GM12873 (cell line): Measurements from ENCODE around the gene TRPM3.

Experiments used
- TF ChIP-seq, protein P1 (sequence below): IDR thresholded peaks from 2 replicates; pipeline ENCODE4 v1.5.1; 2012; ENCODE audit warnings: low read depth, mild to moderate bottlenecking, moderate library complexity, low read length, control low read depth; ENCODE audit not compliant: insufficient read depth; ENCODE audit errors: missing control alignments

Gene TRPM3

DNA sequence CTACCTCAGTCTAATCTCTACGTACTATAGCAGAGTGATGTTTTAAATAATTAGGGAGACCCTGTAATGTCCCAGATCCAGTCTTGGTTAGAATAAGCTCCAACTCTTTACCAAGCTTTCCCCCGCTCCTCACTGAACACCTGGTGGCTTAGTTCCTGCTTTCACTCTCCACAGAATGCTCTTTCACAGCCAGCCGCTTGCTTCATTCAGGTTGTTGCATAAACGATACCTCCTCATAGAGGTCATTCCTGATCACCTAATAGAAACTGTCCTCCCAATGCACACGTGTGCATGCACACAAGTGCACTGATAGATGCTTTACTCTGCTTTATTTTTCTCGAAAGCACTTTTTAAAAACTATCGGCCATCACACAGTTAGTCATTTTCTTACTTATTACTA is 298.1 kb downstream of the TRPM3 start:
- TF ChIP-seq, protein P1, sequence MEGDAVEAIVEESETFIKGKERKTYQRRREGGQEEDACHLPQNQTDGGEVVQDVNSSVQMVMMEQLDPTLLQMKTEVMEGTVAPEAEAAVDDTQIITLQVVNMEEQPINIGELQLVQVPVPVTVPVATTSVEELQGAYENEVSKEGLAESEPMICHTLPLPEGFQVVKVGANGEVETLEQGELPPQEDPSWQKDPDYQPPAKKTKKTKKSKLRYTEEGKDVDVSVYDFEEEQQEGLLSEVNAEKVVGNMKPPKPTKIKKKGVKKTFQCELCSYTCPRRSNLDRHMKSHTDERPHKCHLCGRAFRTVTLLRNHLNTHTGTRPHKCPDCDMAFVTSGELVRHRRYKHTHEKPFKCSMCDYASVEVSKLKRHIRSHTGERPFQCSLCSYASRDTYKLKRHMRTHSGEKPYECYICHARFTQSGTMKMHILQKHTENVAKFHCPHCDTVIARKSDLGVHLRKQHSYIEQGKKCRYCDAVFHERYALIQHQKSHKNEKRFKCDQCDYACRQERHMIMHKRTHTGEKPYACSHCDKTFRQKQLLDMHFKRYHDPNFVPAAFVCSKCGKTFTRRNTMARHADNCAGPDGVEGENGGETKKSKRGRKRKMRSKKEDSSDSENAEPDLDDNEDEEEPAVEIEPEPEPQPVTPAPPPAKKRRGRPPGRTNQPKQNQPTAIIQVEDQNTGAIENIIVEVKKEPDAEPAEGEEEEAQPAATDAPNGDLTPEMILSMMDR = no peak

DNA sequence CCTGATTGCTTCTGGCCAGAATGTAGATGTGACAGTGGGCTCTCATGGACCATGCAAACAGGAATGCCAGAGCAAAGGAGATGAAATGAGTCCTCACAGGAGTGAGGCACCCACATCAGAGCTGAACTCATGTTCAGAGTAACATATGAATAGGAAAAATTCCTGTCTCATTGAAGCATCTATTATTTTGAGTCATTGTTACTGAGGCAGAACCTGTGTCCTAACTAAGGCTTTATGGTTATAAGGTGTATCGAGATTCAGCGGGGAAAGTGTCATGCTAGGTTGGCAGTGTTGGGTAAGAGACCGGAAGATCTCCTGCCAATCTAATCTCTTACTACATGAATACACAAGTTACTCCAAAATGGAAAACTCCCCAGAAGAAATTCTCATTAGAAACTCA is 304.1 kb downstream of the TRPM3 start:
- TF ChIP-seq, protein P1 = no peak

DNA sequence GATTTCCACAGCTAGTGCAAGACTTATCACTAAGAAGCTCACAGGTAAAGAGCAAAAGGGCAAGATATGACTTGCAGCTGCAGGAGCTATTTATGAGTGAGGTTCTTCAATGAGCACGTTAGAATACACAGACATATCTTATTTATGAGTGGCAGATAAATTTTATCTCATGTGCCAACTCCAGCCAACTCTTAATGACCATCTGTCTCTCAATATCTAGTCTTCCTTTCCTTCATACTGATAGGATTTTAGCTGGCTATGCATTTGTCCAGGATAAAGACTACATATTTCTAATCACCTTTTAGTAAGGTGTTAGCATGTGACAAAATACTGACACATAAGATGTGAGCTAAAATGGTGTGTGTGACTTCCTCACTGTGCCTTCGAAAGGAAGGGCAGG is 304.5 kb downstream of the TRPM3 start:
- TF ChIP-seq, protein P1 = no peak

DNA sequence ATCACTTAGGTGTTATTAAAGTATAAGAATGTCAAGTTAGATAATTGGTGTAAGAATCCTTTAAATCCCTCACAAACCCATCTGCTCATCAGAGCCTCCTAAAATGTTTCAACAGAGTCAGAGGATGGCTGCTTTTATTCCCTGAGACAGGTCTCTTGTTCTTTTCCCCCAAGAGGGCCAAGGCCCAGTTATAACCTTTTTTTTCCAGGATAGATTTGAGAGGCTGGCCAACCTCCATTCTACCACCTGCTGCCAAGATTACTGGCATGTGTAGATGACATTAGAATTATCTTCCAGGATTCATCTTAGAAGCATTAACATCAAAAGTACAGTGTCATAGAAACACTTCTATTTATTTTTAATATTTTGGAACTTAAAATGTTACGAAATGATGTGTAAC is 305.1 kb downstream of the TRPM3 start:
- TF ChIP-seq, protein P1 = no peak

DNA sequence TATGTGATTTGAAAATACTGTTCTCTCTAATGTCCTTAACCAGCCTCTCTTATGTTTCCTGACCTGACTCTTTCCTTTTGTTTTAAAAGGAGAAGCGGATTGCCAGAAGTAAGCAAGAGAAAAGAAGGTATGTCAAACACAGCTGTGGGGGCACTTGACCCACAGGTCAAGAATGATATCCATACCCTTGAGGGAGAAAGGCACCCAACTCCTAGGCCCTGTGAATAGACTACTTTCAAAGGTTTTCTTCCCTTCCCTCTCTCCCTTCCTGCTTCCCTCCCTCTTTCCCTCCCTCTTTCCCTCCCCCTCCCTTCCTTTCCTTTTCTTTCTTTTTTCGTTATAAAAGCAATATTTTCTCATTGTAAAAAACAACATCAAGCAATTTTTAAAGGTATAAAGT is 306.8 kb downstream of the TRPM3 start:
- TF ChIP-seq, protein P1 = no peak

DNA sequence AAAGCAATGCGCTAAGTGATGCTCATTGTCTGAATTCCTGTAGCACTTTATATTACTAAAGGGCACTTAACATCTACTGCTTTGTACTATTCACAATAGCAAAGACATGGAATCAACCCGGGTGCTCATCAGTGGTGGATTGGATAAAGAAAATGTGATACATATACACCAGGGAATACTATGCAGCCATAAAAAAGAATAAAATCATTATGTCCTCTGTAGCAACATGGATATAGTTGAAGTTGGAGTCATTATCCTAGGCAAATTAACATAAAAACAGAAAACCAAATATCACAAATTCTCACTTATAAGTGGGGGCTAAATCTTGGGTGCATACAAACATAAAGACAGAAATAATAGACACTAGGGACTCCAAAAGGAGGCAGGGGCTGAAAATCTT is 308.3 kb downstream of the TRPM3 start:
- TF ChIP-seq, protein P1 = no peak

DNA sequence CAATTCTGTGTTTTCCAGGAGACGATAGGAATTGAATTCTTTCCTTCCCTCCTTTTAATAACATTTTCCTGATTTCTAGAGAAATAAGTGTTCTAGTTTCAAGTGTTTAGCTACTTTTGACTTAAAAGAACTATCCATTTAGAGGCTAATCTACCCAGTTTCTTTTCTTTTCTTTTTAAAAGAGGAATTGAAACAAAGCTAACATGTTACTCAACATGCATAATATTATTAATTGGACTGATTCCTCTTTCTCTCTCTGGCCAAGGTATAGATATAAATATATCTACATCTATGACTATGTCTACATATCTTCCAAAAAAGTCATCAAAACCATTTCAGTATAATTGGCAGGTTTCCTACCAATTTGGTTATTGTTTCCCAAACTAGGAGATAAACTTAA is 309.8 kb downstream of the TRPM3 start:
- TF ChIP-seq, protein P1 = no peak
